ENCODE data around the gene TBC1D22A.

Gene TBC1D22A

GRCh38 chr22:46721501-46722085 lies 40.9 kb upstream of the TBC1D22A start:
- Histone ChIP-seq H4K20me1 (ENCODE audit: insufficient read depth, low read length) (no peaks in the 10 kb centered on the region), H3K36me3 (replicated peaks; ENCODE audit: insufficient read depth, low read length) (no peaks in the 10 kb centered on the region; the same call in 1 of the 2 replicates), H3K27ac (ENCODE audit: low read length) (no peak overlapping the region), H3K9me2 (replicated peaks; ENCODE audit: insufficient read depth, low read length) (no peaks in the 10 kb centered on the region), H3K9me3 (replicated peaks; ENCODE audit: insufficient read depth, low read length) (no peaks in the 10 kb centered on the region), H2AFZ (ENCODE audit: low read length) (no peak overlapping the region), H3K4me3 (ENCODE audit: low read length) (no peak overlapping the region), H3K9ac (ENCODE audit: low read length) (no peak overlapping the region), H3K4me2 (ENCODE audit: low read depth, low read length) (no peak overlapping the region), H3K79me2 (ENCODE audit: low read length) (peaks cover 70% of the 10 kb centered on the region), H3F3A (ENCODE audit: insufficient read depth, low read length) (no peaks in the 10 kb centered on the region; the same call in 1 of the 2 replicates), H3K4me1 (ENCODE audit: low read length) (no peaks in the 10 kb centered on the region), H3K27me3 (replicated peaks; ENCODE audit: insufficient read depth, low read length) (no peaks in the 10 kb centered on the region)
- no peak for DNase-seq
- TF ChIP-seq EZH2phosphoT487 (IDR thresholded peaks at IDR 0.05; ENCODE audit: low read length) (no peak), CTCF (IDR thresholded peaks at IDR 0.05; ENCODE audit: low read length) (no peak), EZH2 (optimal IDR thresholded peaks at IDR 0.05; ENCODE audit: low read depth, low read length) (no peak)

GRCh38 chr22:46723882-46724281 lies 38.6 kb upstream of the TBC1D22A start:
- no peaks in the 10 kb centered on the region; the same call in 1 of the 2 replicates for H3F3A ChIP-seq (ENCODE audit: insufficient read depth, low read length)
- H3K9me3 ChIP-seq (replicated peaks; ENCODE audit: insufficient read depth, low read length): no peaks in the 10 kb centered on the region
- no peak overlapping the region for H3K27ac ChIP-seq (ENCODE audit: low read length)
- H3K36me3 ChIP-seq (replicated peaks; ENCODE audit: insufficient read depth, low read length): no peaks in the 10 kb centered on the region; the same call in 1 of the 2 replicates
- no peak overlapping the region for H2AFZ ChIP-seq (ENCODE audit: low read length)
- TF ChIP-seq EZH2phosphoT487 (IDR thresholded peaks at IDR 0.05; ENCODE audit: low read length) (no peak), EZH2 (optimal IDR thresholded peaks at IDR 0.05; ENCODE audit: low read depth, low read length) (no peak), CTCF (IDR thresholded peaks at IDR 0.05; ENCODE audit: low read length) (no peak)
- no peaks in the 10 kb centered on the region for H3K9me2 ChIP-seq (replicated peaks; ENCODE audit: insufficient read depth, low read length)
- no peak overlapping the region for H3K4me3 ChIP-seq (ENCODE audit: low read length)
- H3K27me3 ChIP-seq (replicated peaks; ENCODE audit: insufficient read depth, low read length): no peaks in the 10 kb centered on the region
- no peak for DNase-seq
- H3K4me2 ChIP-seq (ENCODE audit: low read depth, low read length): no peak overlapping the region
- peaks cover 8% of the 10 kb centered on the region for H4K20me1 ChIP-seq (ENCODE audit: insufficient read depth, low read length)
- H3K79me2 ChIP-seq (ENCODE audit: low read length): peaks cover 84% of the 10 kb centered on the region
- no peaks in the 10 kb centered on the region for H3K4me1 ChIP-seq (ENCODE audit: low read length)
- H3K9ac ChIP-seq (ENCODE audit: low read length): no peak overlapping the region

GRCh38 chr22:46725096-46725495 lies 37.4 kb upstream of the TBC1D22A start:
- H4K20me1 ChIP-seq (ENCODE audit: insufficient read depth, low read length): peaks cover 8% of the 10 kb centered on the region
- H3F3A ChIP-seq (ENCODE audit: insufficient read depth, low read length): no peaks in the 10 kb centered on the region; the same call in 1 of the 2 replicates
- H3K9me2 ChIP-seq (replicated peaks; ENCODE audit: insufficient read depth, low read length): no peaks in the 10 kb centered on the region
- no peaks in the 10 kb centered on the region for H3K27me3 ChIP-seq (replicated peaks; ENCODE audit: insufficient read depth, low read length)
- H3K27ac ChIP-seq (ENCODE audit: low read length): no peak overlapping the region
- no peak overlapping the region for H3K9ac ChIP-seq (ENCODE audit: low read length)
- no peak overlapping the region for H2AFZ ChIP-seq (ENCODE audit: low read length)
- TF ChIP-seq EZH2phosphoT487 (IDR thresholded peaks at IDR 0.05; ENCODE audit: low read length) (no peak), CTCF (IDR thresholded peaks at IDR 0.05; ENCODE audit: low read length) (no peak), EZH2 (optimal IDR thresholded peaks at IDR 0.05; ENCODE audit: low read depth, low read length) (no peak)
- no peak for DNase-seq
- no peak overlapping the region for H3K4me2 ChIP-seq (ENCODE audit: low read depth, low read length)
- peaks cover 89% of the 10 kb centered on the region for H3K79me2 ChIP-seq (ENCODE audit: low read length)
- no peaks in the 10 kb centered on the region for H3K4me1 ChIP-seq (ENCODE audit: low read length)
- H3K36me3 ChIP-seq (replicated peaks; ENCODE audit: insufficient read depth, low read length): no peaks in the 10 kb centered on the region; the same call in 1 of the 2 replicates
- no peaks in the 10 kb centered on the region for H3K9me3 ChIP-seq (replicated peaks; ENCODE audit: insufficient read depth, low read length)
- H3K4me3 ChIP-seq (ENCODE audit: low read length): no peak overlapping the region
